Measurements from ENCODE around the gene PRICKLE4. TPM values are rescaled to one million over a fixed set of nuclear protein-coding genes. Genes with fewer than 3 reads are reported as not detected.

PRICKLE4 gene
- total and polyA plus RNA-seq, 2 of the 4 experiments (the other 2 are of a cell fraction), result 0.72 TPM; not detected in 1

DNA sequence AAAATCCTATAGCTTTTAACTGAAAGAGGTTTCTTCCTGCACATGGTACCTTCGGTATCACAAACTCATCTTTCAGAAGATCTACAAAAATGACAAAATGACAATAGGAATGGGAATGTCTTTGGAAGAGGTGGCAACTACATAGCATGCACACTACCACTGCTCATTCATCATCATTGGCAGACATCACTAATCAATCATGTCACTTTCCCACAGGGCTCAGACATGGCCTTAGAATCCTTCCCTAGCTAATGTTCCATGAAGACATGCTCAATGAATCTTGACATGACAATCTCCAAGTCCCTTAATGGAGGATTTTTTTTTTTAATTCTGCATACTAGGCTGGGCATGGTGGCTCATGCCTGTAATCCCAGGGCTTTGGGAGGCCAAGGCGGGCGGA is 30.2 kb upstream of the PRICKLE4 start:
- no peak overlapping the region for H3K27ac ChIP-seq (ENCODE audit: insufficient read depth, low read length)
- H2AFZ ChIP-seq (replicated peaks; ENCODE audit: low read length, poor library complexity), result no peak overlapping the region
- CTCF ChIA-PET, result interaction anchor here (0.6 kb wide), 1 partner anchor 38 kb away, joined by 4 read pairs; no protein-coding TSS in a partner anchor
- no peak overlapping the region for H3K9ac ChIP-seq (ENCODE audit: low read depth, low read length)
- TF ChIP-seq FOS (IDR thresholded peaks at IDR 0.05; ENCODE audit: low read depth, low read length), result no peak
- no peak for TF ChIP-seq POLR2A (IDR thresholded peaks at IDR 0.05; ENCODE audit: low read depth, low read length)
- H3K23ac ChIP-seq (ENCODE audit: low read depth, low read length), result no peak overlapping the region
- no peak overlapping the region for H3K56ac ChIP-seq (ENCODE audit: extremely low read depth, insufficient read depth, low read length)
- H2AK9ac ChIP-seq (replicated peaks; ENCODE audit: low read depth, low read length, poor library complexity), result no peak overlapping the region
- 100% methylated on average over 1 of the region's 3 CpGs; no CpG with 5 or more reads in 1 of the 2 experiments for WGBS, 2 experiments (ENCODE audit: extremely low coverage in 2 of 2, insufficient read length in 1 of 2)
- DNase-seq (no peak), ATAC-seq (ENCODE audit: low read depth) (no peak)
- in situ Hi-C loops (cut with MboI; ENCODE audit: low sequenced_read_pairs) (no loop called here), dilution Hi-C loops (cut with HindIII; ENCODE audit: low sequenced_read_pairs, unreplicated experiment) (no loop called here), intact Hi-C loops (cut with micrococcal nuclease) (no loop called here)
- no peak overlapping the region for H4K8ac ChIP-seq (ENCODE audit: low read depth in 2 of 2, low read length in 2 of 2)
- no TSS peak for BruUV-seq (replicated peaks)
- POLR2A ChIA-PET (ENCODE audit: unreplicated experiment), result no interaction called here
- H4K5ac ChIP-seq (ENCODE audit: low read depth, low read length), result no peak overlapping the region
- no peaks in the 10 kb centered on the region for H3K36me3 ChIP-seq (ENCODE audit: control insufficient read depth, insufficient read depth, low read length)
- peaks cover 23% of the 10 kb centered on the region for H3K27me3 ChIP-seq (ENCODE audit: control insufficient read depth, insufficient read depth, low read length)
- no peak overlapping the region for H2BK120ac ChIP-seq (ENCODE audit: low read depth, low read length)
- H3K18ac ChIP-seq (ENCODE audit: low read depth, low read length), result no peak overlapping the region
- H3K14ac ChIP-seq (replicated peaks; ENCODE audit: low read depth, low read length), result no peak overlapping the region
- H4K20me1 ChIP-seq (ENCODE audit: insufficient read depth, low read length), result no peaks in the 10 kb centered on the region
- H3K4me2 ChIP-seq (ENCODE audit: low read depth, low read length), result no peak overlapping the region
- no peak overlapping the region for H3K4ac ChIP-seq (ENCODE audit: low read depth, low read length)
- H4K91ac ChIP-seq (ENCODE audit: insufficient read depth, low read depth, low read length), result no peak overlapping the region
- H2BK5ac ChIP-seq (ENCODE audit: low read depth, low read length, poor library complexity, severe bottlenecking), result no peak overlapping the region
- H3K9me3 ChIP-seq (ENCODE audit: control insufficient read depth, insufficient read depth, low read length), result no peaks in the 10 kb centered on the region
- no peaks in the 10 kb centered on the region for H3K9me1 ChIP-seq (ENCODE audit: insufficient read depth, low read length)
- H3K79me1 ChIP-seq (ENCODE audit: low read depth in 1 of 2, low read length in 2 of 2), result no peaks in the 10 kb centered on the region
- no peak overlapping the region for H2BK15ac ChIP-seq (ENCODE audit: low read depth, low read length)
- no peak overlapping the region for H2AK5ac ChIP-seq (ENCODE audit: low read depth, low read length)
- no peaks in the 10 kb centered on the region for H3K4me1 ChIP-seq (ENCODE audit: control insufficient read depth, insufficient read depth, low read length)
- no peak overlapping the region for H2BK20ac ChIP-seq (ENCODE audit: low read depth, low read length)
- H3K4me3 ChIP-seq (ENCODE audit: insufficient read depth, low read depth, low read length), result no peak overlapping the region
